Stimulated activated CD4-positive, alpha-beta T cell treated with anti-CD3 and anti-CD28 coated beads, TNF-alpha, amount 100 ng/mL, for 1 hour (primary cell): Measurements from ENCODE around the gene LCNL1.

ENCODE experiments used
- DNase-seq, 3 donors: peaks; one replicate each; pipeline ENCODE4 v3.0.0-alpha.2; 2020; ENCODE audit warnings: low read depth in 3 of 3, low spot score in 1 of 3

Gene LCNL1

DNA sequence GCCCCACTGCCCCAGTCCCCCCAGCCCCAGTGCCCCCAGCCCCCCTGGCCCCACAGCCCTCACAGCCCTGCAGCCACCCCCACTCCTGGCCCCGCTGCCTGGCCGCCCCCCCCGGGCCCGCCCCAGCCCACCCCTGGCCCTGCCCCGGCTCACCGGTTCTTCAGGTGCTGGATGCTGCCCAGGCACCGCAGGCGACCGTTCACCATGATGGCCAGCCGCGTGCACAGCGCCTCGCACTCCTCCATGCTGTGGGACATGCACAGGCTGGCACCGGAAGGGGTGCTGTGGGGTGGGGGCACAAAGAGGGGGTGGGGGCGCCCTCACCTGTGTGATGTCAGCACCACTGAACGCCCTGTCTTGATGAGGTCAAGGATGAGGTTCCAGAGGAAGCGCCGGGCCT lies 26.4 kb downstream of the LCNL1 start:
- no peak for DNase-seq

GRCh38 chr9:137009938-137010732 lies 27.3 kb downstream of the LCNL1 start:
- no peak for DNase-seq

- DNase-seq: no peak
Measured at GRCh38 chr9:137011156-137011555, 28.4 kb downstream of the LCNL1 start.

DNA sequence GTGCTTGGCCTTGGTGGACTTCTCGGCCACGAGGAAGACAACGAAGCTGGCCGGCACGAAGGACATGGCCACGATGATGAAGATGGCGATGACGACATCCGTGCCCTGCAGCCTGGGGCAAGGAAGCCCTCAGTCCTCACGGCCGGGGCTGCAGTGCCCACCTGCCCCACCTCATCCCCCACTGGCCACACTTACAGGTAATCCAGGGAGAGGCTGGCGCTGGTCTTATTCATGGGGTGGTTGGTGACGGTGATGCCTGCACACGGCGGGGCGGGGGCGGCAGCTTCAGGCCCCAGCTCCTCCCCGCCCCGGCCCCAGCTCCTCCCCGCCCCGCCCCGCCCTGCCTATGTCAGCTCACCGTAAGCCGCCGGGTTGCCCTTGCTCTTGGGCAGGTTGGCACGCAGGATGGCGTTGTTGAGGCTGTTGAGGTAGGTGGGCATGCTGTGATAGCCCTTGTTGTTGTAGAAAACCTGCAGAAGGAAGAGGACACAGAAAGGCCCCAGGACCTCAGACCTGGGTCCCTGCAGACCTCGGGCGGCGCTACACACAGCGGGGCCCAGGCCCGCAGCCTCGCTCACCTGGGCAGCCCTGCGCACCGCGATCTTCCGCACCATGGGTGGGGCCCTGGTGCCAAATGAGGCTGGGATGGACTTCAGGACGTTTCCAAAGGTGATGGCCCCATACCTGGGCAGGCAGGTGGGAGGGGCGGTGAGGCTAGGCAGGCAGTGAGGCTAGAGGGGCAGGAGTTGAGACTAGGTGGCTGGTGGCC lies 29.3 kb downstream of the LCNL1 start:
- no peak for DNase-seq

- no peak for DNase-seq
Measured at GRCh38 chr9:137012694-137013570, 30.1 kb downstream of the LCNL1 start.

- no peak for DNase-seq
Measured at GRCh38 chr9:137013571-137013940, 30.8 kb downstream of the LCNL1 start.

DNA sequence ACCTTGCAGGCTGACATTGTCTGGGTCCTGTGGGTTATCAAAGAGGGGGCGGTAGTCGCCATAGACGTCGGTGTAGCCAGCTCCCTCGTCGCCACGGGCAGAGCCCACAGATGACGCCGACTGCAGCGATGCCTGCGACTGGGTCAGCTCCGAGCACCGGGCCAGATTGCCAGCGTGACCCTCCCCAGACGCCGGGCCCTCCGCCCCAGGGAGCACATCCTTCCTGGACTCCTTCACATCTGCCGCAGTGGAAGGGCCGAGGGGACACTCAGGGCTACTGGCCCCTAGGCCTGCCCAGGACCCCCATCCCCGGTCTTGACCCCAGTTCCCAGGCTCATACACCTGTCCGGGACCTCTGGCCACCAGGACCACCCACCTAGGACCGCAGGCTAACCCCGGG lies 31.4 kb downstream of the LCNL1 start:
- no peak for DNase-seq

DNA sequence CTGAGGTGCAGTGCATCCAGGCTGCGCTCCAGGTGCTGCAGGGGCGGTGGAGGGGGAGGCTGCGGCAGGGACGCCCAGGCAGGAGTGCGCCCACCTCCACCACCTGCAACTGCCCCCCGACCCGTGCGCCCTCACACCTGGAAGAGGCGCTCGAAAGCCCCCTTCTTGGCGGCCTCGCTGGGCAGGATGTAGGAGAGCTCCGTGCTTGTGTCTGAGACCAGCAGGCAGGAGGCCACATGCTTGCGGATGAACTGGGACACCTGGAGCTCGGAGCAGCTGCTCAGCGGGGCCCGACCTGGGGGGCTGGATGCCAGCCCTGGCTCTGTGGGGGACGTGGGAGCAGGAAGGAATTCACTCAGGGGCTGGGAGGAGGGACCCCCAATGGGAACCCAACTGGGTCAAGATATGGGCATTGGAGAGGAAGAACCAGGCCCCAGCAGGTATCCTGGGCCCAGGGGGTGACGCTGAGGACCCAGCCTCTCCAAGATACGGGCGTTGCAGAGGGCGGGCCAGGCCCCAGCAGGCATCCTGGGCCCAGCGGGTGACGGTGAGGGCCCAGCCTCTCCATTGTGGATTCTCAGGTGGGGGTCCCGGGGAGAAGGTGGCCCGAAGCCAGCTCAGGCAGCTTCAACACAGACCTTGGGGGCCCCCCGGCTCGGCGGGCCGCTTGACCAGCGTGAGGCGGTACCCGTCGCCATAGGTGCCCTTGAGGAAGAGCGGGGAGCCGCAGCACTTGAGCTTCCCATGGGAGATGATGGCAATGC lies 32.2 kb downstream of the LCNL1 start:
- DNase-seq: no peak

GRCh38 chr9:137015540-137015930 lies 32.7 kb downstream of the LCNL1 start:
- DNase-seq: no peak

DNA sequence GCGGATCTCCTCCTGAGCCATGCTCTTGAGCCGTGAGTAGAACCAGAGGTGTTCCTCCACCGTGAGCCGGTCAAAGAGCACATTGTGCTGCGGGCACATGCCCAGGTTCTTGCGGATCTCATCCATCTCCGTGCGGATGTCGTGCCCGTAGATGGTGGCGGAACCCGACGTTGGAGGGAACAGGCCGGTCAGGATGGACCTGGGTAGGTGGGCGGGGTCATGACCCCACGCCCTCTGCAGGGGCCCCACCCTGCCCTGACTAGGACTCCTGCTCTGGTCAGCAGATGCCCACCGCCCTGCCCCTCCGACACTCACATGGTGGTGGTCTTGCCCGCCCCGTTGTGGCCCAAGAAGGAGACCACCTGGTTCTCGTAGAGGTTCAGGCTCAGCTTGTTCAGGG lies 33.2 kb downstream of the LCNL1 start:
- DNase-seq: no peak

GRCh38 chr9:137016436-137016835 lies 33.6 kb downstream of the LCNL1 start:
- DNase-seq: no peak

DNA sequence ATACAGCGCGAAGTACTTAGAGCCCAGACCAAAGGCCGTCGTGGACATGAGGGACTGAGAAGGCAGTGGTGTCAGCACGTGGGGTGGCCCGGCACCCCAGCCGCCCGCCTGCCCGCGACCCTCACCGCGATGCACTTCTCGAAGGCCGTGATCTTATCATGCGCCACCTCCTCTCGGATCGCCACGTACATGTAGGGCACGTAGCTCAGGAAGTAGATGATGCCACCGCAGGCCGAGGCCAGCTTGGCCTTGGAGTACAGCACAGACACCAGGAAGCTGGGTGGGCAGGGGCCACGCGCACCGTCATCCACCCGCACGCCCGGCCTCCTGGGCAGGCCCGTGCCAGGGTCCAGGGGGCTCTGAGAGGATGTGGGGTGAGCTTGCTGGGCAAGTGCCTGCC lies 34.3 kb downstream of the LCNL1 start:
- DNase-seq: no peak

DNA sequence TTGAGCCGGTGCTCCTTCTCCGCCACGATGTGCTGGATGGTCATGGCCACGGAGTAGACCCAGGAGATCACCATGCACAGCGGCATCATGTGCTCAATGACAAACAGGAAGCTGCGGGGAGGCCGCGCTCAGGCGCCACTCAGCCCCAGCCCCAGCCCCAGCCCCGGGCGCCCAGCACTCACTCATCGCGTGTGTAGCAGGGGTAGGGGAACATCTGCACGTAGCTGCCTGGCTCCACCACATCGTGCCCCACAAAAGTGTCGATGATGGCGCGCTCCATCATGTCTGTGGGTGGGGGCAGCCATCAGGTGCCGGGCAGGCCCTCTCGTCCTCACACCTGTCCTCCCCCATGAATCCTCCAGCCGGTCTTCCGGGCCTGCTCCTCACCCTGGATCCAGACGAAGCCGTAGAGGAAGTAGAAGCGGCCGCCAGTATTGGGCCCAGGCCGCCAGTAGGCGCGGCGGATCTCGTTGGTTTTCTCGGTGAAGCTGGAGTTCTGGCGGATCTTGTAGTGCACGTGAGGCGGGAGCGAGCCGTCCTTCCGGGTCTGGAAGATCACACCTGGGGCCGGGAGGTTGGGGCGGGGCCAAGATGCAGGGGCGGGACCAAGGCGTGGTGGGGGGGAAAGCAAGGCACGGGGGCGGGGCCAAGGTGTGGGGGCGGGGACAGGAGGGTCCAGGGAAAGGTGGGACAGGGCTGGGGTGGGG lies 35.2 kb downstream of the LCNL1 start:
- no peak for DNase-seq

GRCh38 chr9:137018761-137019559 lies 36.2 kb downstream of the LCNL1 start:
- no peak for DNase-seq

GRCh38 chr9:137019891-137020683 lies 37.3 kb downstream of the LCNL1 start:
- DNase-seq: no peak

- DNase-seq: no peak
Measured at GRCh38 chr9:137020771-137021567, 38.2 kb downstream of the LCNL1 start.

DNA sequence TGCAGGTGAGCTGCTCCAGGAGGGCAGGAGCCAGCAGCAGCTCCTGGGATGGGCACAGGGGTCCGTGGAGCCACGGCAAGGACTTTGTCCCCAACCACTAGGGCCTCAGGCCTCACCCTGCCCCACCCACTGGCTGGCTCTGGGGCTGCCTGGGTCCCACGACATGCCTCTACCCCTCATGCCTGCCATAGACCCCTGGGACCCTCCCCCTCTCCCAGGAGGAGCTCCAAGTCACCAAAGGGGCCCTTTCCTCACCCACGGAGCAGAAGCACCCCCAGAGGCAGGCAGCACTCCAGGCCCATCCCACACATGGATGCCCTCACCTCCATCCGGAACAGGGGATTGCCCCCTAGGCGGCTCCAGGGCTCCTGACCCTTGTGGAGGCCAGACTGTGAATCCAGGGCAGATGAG lies 38.8 kb downstream of the LCNL1 start:
- no peak for DNase-seq
